Hematopoietic multipotent progenitor cell (in vitro differentiated cells): ENCODE data around the gene OR5D18. TPM values are rescaled to one million over a fixed set of nuclear protein-coding genes. Genes with fewer than 3 reads are reported as not detected.
"Not testable (repeated sequence)": the region's sequence is repeated elsewhere in the genome, so short reads cannot be mapped to it uniquely, and the experiment has no call there.

Source experiments
- DNase-seq, 3 donors: peaks; one replicate each; pipeline ENCODE4 v3.0.0-alpha.2; 2011 to 2015; ENCODE audit warnings: low read depth in 2 of 3, low spot score in 2 of 3
- small RNA-seq: library from RNA; depleted of rRNA; stranded (forward); fragments of <200 nt; gene quantifications from one replicate; pipeline ENCODE3, GENCODE V24; 2012
- total RNA-seq: library from RNA; depleted of rRNA; stranded (reverse); fragments of >200 nt; gene quantifications from one replicate; pipeline ENCODE4 v1.2.3, GENCODE V29; 2012

Gene OR5D18
- not detected for total RNA-seq

- no peak for DNase-seq
Measured at GRCh38 chr11:55819330-55819729, at the start of gene OR5D18. Gene OR5D18 (plus strand): TSS chr11:55819630. CDS start chr11:55819630, 0 bp downstream.

DNA sequence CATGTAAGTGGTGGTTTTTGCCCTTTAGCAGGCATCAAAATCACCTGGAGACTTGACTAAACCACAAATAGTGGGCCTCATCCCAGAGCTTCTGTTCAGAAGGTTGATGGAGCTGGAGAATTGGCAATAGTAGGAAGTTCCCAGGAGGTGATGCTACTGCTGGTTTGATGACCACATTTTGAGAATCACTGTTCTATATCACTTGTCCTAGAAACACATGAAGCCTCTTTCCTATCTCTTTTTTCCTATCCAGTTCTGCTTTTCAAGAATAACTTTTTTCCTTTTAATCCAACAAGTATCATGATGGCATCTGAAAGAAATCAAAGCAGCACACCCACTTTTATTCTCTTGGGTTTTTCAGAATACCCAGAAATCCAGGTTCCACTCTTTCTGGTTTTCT is 46.3 kb upstream of the OR5D18 start, which contains the start of gene OR5D13:
TSS of gene OR5D13 (plus strand) at position 301 of the 400 bp plus-strand sequence. CDS start at position 301, 0 bp downstream.
- DNase-seq: no peak

- DNase-seq: no peak
Measured at GRCh38 chr11:55791606-55792005, 27.8 kb upstream of the OR5D18 start.

- DNase-seq: no peak
Measured at GRCh38 chr11:55793321-55793720, 26.1 kb upstream of the OR5D18 start.

DNA sequence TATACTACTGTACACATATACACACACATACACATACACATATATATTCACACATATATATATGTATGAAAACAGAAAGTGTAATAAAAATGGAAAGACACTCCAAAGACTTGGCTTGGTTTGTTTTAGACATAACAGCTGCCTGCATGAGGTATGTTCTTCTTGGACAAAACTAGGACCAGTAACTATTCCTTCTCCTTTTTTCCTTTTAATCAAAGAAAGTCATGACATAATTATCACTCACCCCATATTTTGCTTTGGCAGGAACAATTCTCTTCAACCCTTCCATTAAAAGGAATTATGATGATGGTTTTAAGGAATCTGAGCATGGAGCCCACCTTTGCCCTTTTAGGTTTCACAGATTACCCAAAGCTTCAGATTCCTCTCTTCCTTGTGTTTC is 24.2 kb upstream of the OR5D18 start, which contains the start of gene OR5D14:
TSS of gene OR5D14 (plus strand) at position 301 of the 400 bp plus-strand sequence. CDS start at position 301, 0 bp downstream.
- no peak for DNase-seq

DNA sequence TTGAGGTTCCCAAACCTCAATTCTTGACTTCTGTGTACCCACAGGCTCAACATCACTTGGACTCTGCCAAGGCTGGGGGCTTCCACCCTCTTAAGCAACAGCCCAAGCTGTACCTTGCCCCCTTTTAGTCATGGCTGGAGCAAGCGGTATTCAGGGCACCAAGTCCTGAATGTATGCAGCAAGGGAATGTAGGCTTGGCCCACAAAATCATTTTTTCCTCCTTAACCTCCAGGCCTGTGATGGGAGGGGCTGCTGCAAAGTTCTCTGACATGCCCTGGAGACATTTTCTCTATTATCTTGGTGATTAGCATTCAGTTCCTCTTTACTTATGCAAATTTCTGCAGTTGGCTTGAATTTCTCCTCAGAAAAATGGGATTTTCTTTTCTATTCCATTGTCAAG is 13.2 kb upstream of the OR5D18 start:
- DNase-seq: no peak

DNA sequence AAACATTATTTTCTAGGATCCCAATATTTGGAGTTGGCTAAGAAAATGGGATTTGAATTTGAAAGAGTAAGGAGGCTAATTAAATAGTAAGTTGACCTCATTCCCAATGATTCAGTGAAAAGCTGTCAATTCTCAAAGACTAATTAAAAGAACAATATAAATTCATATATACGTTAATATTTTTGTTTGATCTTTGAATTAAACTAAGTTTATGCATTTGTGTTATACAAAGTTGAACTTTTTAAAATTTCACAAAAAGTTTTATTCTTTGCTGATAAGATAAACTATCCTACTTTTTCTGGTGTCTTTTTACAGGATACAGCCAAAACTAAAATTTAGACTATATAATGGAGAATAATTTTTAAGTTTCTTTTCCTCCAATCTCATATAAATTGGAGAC is 8.4 kb upstream of the OR5D18 start, which contains the start of gene OR5L1:
TSS of gene OR5L1 (plus strand) at position 301 of the 400 bp plus-strand sequence. CDS start 100 bp downstream, outside the sequence.
- DNase-seq: no peak

DNA sequence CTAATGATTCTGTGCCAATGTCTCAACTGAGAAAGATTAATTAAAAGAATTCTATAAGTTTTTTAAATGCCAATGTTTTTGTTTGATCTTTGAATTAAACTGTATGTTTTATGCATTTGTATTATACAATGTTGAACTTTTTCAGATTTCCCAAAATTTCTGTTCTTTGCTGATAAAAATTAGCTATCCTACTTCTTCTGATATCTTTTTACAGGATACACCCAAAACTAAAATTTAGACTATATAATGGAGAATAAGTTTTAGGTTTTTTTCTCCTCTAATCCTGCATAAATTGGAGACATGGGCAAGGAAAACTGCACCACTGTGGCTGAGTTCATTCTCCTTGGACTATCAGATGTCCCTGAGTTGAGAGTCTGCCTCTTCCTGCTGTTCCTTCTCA is 7.5 kb downstream of the OR5D18 start, which contains the start of gene OR5L2:
TSS of gene OR5L2 (plus strand) at position 301 of the 400 bp plus-strand sequence. CDS start at position 301, 0 bp downstream.
- no peak for DNase-seq

- DNase-seq: no peak
Measured at GRCh38 chr11:55838452-55838851, 19.0 kb downstream of the OR5D18 start, which contains the start of gene OR5D16. Gene OR5D16 (plus strand): TSS chr11:55838752. CDS start chr11:55838752, 0 bp downstream.

DNA sequence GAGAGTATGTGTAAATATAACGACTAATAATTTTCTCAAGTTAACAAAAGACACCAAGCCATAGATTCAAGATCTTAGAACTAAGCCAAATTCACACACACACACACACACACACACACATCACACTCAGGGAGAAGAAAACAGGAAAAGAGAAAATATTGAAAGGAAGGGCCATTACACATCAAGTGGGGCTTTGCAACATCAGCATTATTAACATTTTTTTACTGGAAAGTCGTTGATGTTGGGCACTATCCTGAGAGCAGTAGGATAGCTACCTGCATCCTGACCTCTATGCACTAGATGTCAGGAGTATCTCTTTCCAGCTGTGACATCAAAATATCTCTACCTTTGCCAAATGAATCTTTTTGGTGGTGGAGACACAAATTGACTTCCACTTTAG is 28.0 kb downstream of the OR5D18 start:
- no peak for DNase-seq

DNA sequence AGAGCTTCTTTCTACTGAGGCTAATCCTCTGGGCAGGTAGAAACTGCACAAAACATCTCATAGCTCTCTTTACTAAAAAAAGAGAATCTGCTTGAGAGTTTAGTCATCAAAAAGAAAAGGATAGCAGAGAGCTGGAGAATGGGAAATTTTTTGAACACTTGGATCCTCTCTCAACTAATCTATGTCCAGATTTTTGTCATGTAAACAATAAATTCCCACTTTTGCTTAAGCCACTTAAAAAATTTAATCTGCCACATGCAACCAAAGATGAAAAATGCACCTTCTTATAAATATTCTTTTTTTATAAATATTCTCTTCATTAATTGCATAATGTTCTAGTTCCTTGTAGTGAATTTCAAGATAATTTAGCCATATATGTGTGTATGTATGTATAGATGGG is 29.6 kb downstream of the OR5D18 start:
- DNase-seq: no peak

DNA sequence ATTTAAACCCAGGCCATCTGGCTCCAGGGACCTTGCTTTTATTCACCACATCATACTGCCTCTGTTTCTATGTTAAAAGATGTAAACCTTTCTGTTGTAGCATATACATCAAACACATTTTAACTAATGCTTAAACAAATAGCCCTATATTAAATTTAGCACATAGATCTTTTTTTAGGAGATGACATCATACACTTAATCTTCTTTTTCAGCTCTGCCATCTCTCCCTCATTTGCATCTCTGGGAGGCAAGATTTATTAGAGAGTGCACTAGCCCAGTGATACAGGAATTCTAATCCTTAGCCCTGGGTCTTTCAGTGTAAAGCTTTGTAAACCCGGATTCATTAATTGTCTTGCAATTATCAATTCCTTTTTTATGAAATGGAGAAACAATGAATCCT is 32.7 kb downstream of the OR5D18 start:
- DNase-seq: no peak

DNA sequence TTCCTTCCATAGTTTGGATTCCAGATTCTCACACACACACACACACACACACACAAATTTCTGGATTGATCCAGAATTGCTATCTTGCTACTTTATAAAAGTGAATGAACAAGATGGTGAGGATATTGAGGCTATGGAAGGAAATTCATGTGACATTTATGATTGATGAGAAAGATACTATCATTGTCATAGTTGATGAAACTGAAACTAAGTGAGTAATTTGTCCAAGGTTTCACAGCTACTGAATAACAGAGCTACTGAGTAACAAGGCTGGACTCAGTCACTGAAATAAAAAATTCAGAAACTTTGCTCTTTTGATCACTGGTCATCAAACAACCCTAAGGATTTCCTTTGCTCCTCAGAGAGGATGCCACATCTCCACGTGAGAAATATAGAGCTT is 35.3 kb downstream of the OR5D18 start:
- no peak for DNase-seq

DNA sequence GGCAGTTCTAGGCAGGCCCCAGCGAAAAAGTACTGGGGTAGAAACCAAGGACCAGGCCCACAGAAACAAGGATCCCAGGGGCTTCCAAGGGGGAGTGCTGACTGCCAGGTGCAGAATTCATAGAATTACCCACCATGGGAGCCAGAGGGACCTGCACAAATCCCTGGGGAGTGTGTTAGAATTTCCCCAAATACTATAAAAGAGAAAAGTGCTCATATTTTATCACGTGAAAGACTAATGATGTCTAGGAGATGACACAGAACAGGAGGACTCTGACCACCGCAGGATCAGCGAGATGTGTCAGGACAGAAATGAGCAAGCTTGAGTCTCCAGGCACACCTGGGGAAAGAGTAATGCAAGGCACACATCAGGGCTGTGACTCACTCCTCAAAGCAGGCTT is 47.9 kb downstream of the OR5D18 start:
- DNase-seq: not testable (repeated sequence)

Small RNAs within 50 kb of the gene (small RNA-seq; reads per million reads assigned to genes)
- gene AC036111.3: not detected

Other genes with a start within 250 kb of the OR5D18 start
- gene OR4C16, start 247.5 kb upstream of the OR5D18 start, total RNA-seq: not detected
- not detected for gene OR4C11, start 212.0 kb upstream of the OR5D18 start, total RNA-seq
- not detected for gene OR4P4, start 184.5 kb upstream of the OR5D18 start, total RNA-seq
- not detected for gene OR4S2, start 171.3 kb upstream of the OR5D18 start, total RNA-seq
- not detected for gene OR4C6, start 157.4 kb upstream of the OR5D18 start, total RNA-seq
- not detected for gene OR5D13, start 46.2 kb upstream of the OR5D18 start, total RNA-seq
- not detected for gene OR5D14, start 24.1 kb upstream of the OR5D18 start, total RNA-seq
- not detected for gene OR5L1, start 8.3 kb upstream of the OR5D18 start, total RNA-seq
- gene OR5L2, start 7.6 kb downstream of the OR5D18 start, total RNA-seq: not detected
- not detected for gene OR5D16, start 19.1 kb downstream of the OR5D18 start, total RNA-seq
- not detected for gene TRIM51, start 63.7 kb downstream of the OR5D18 start, total RNA-seq
- not detected for gene OR5W2, start 95.0 kb downstream of the OR5D18 start, total RNA-seq
- not detected for gene OR5I1, start 116.8 kb downstream of the OR5D18 start, total RNA-seq
- gene OR10AG1, start 150.3 kb downstream of the OR5D18 start, total RNA-seq: not detected
- not detected for gene OR5F1, start 175.0 kb downstream of the OR5D18 start, total RNA-seq
- gene OR5AS1, start 208.0 kb downstream of the OR5D18 start, total RNA-seq: not detected